HG03342 (cell line): ENCODE data around the gene CES2.
"Not testable (repeated sequence)": the region's sequence is repeated elsewhere in the genome, so short reads cannot be mapped to it uniquely, and the experiment has no call there.

Experiments
- ATAC-seq: cut with Tn5 transposase; IDR thresholded peaks from one replicate; pipeline ENCODE4 v1.9.1; 2021; ENCODE audit warnings: mild to moderate bottlenecking, moderate library complexity; ENCODE audit not compliant: unreplicated experiment

Gene CES2, protein sequence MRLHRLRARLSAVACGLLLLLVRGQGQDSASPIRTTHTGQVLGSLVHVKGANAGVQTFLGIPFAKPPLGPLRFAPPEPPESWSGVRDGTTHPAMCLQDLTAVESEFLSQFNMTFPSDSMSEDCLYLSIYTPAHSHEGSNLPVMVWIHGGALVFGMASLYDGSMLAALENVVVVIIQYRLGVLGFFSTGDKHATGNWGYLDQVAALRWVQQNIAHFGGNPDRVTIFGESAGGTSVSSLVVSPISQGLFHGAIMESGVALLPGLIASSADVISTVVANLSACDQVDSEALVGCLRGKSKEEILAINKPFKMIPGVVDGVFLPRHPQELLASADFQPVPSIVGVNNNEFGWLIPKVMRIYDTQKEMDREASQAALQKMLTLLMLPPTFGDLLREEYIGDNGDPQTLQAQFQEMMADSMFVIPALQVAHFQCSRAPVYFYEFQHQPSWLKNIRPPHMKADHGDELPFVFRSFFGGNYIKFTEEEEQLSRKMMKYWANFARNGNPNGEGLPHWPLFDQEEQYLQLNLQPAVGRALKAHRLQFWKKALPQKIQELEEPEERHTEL

DNA sequence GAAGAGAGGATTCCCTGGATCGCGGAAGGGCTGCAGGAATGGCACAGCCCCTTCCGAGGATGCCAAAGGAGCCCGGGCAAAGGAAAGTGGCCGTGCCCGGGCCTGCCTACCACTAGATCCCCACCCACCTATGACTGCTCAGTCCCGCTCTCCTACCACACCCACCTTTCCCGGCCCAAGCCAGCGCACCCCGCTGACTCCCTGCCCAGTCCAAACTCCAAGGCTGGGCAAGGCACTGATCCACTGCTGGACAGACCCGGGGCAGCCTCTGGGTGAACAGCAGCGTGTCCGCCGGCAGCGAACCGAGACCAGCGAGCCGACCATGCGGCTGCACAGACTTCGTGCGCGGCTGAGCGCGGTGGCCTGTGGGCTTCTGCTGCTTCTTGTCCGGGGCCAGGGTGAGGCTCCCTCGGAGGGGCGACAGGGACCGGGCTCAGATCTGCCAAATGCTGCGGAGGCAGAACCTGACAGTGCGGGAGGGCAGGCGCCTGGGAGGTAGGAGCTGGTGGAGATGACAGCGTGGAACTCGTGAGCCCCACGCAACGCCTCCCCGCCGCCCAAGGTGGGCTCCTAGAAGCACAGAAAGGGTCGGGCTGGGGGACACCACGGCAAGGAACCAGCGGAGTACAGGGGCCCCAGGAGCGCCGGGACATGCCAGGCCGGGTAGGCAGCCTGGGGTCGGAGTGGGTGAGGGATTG lies at the start of gene CES2:
Gene CES2 (plus strand): TSS at position 203 of the 698 bp plus-strand sequence. CDS start 120 bp downstream, at position 323.
- ATAC-seq, result no peak

DNA sequence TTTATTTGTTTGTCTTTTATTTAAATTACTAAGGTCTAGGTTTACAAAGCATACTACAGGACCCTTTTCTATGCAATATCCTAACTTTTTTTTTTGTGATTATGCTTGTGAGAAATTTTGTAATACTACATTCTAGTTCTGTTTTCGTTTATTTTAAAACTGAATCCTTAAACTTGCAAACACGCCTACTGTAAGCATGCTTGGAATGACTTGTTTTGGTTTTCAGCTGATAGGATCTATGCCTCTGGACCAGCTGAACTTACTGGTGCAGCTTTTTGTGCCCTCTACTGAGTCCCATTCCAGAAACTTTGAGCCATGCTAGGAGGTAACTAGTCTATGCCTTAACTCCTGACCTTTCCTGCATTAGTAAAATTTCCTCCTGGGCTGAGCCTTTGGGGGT lies 49.0 kb upstream of the CES2 start:
- ATAC-seq, result no peak

DNA sequence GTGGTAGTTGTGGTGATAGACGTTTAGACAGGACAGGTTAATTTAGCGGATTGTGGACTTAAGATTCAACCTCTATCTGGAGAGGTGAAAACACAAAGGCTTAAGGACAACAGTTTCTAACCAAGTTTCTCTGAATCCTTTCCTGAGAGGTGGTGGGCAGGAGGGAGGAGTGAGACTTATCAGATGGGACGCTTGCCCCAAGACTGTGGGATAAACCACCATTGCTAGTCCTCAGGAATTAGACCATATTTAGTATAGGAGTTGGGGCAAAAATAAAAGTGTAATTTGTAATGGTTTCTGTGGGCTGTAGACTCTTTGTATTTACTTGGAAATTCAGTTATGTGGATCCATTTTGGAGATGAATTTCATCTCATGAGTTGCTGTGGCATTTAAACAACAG lies 48.4 kb upstream of the CES2 start:
- no peak for ATAC-seq

DNA sequence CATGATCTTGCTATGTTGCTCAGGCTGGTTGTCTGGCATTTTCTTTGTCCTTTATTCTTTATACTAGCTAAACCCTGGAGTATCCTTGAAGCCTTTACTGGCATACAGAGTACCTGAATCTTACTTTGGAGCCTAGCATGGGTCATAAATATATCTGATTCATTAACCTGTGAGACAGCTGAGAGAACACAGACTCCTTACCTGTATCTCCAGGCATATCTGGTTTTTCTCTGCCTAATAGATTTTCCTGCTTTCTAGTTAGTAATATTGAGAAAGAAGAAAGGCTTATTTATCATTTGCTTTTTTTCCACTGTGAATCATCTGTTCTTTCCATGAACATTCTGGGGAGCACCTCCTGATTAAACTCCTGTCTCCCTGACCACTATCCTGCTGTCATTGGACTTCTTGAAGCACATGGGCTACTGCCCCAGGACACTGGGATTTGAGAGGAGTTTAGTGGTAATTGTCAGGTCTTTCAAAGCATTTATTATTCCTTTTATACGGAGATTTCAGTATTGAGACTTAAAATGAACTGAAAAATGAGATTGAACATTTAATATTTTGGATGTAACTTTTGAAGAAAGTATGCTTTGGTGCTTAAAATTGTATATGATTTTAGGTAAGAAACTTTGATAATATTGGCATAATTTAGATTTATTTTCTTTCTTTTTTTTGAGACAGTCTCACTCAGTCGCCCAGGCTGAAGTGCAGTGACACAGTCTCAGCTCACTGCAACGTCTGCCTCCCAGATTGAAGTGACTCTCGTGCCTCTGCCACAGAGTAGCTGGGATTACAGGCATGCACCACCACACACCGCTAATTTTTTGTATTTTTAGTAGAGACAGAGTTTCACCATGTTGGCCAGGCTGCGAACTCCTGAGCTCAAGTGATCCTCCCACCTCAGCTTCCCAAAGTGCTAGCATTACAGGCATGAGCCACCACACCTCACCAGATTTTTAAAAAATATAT lies 46.4 kb upstream of the CES2 start:
- ATAC-seq, result no peak

DNA sequence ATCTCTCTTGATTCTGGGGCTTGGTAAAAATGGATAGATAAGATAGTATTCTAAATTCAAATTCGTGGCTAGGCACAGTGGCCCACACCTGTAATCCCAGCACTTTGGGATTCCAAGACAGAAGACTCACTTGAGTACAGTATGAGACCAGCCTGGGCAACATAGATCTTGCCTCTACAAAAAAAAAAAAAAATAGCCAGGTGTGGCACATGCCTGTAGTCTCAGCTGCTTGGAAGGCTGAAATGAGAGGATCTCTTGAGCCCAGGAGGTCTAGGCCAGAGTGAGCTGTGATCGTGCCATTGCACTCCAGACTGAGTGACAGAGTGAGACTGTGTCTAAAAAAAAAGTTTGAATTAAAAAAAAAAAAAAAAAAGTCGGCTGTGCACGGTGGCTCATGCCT lies 45.7 kb upstream of the CES2 start:
- no peak for ATAC-seq

DNA sequence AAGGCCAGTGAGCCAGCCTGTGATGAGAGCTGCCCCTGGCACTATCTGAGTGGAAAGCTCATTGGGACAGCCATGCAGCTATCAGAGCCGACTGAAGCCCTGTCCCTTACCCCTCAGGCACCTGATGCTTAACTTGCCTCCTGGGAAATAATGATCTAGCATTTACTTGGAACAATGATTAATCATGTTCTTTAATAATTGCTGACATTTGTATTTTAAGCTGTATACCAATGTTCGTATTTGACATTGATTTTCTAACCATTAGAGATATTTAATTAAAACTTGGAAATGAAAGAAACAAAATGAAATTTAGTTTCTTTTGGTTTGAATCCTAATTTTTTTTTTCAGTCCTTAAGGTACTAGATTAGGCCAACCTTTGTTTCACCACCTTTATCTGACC lies 44.5 kb upstream of the CES2 start:
- ATAC-seq, result no peak

DNA sequence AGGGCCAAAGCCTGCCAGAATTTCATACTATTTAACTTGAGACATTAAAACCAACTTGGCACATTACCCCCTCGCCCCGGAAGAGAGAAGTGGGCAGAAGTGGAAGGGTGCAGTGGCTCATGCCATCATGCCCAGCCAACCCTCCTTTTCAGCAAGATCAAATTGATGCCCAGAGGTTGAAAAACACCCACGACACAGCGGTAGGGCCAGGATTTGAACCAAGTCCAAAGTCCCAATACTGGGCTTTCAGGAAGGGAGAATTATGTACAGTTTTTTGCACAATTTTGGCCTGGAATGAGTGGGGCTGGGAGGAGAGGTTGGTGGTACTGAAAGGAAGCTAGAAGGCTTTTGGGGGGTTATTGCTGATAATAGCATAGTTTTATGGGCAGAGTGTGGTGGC lies 44.0 kb upstream of the CES2 start:
- no peak for ATAC-seq

DNA sequence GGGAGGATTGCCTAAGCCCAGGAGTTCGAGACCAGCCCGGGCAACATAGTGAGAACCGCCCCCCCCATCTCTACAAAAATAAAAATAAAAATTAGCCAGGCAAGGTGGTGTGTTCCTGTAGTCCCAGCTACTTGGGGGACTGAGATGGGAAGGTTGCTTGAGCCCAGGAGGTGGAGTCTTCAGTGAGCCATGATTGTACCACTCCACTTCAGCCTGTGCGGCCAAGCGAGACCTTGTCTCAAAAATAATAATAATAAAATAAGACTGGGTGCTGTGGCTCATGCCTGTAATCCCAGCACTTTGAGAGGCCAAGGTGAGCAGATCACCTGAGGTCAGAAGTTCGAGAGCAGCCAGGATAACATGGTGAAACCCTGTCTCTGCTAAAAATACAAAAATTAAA lies 43.5 kb upstream of the CES2 start:
- ATAC-seq, result no peak

DNA sequence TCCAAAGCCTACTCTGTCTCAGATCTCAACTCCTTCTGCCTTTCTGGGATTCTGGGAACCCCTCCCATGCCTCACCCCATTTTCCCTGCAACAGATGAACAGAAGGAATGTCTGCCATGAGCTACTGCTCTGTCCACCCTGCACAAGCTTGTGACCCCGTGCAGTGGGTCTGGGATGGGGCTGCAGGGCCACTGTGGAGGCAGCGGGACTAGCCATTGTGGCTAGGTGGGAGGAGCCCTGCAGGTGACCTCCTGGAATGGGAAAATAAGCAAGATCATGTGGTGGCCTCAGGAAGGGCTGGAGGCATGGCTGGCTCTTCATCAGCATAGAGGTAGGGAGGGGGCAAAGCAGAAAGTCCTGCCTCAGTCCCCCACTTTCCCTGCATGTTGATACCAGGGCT lies 41.3 kb upstream of the CES2 start:
- ATAC-seq, result no peak

DNA sequence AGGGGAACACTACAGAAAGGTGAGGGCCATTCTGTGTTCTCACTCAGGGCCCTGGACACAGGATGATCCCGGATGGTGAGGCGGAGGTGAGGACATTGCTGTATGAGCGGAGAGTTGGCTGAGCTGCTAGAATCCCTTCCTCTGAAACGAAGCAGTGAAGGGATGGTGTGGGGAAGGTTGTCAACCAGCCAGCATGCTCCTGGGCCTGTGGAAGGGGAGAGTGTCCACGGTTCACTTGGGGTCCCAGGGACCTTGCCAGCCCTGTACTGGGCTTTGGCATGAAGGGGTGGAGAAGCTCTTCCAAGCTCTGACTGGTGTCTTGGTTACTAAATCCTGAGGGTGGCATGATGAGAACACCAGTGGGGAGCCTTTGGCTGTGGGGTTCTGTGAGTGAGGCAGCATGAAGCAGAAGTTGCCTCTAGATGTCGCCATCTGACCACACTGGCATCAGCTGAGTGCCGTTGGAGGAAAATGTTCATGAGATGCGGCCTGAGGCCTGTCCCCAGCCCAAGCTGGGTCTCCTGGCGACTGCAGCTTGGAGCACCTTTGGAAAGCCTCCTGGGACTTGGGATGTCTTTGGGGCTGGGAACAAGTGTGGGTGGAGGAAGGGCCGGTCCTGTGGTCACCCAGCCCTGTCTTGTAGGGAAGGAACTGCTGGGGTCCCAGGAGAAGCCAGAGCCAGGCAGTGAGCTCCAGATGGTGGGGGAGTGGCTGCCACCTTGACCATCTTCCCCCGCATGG lies 40.2 kb upstream of the CES2 start:
- no peak for ATAC-seq

DNA sequence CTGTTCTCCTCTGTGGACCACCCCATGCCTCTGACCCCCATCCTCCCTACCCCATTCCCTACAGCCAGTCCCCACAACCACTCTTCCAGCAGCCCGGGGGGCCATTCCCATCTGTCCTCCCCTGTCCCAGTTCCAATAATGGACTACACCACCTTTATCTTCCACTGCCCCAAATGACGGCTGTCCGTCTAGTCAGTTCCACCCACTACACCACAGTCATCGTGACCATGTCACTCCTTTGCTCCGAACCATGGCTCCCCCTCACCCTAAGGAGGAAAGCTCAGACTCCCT lies 39.7 kb upstream of the CES2 start:
- ATAC-seq, result no peak

DNA sequence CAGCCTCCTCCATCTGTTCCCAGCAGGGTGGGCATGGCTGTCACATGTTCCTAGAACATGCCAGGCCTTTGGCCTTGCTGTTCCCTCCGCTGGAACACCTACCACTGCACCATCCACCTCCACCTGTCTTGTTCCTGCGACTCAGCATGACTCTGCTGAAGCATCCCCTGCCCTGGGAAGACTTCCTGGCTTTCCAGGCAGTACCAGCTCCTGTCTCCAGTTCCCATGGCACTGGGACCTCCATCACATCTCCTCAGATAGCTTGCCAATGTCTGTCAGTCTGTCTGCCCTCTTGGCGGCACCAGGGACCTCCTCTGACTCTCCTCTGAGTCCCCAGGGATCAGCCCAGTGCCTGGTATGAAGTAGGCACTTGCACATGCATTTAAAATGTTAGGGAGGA lies 39.3 kb upstream of the CES2 start:
- no peak for ATAC-seq

DNA sequence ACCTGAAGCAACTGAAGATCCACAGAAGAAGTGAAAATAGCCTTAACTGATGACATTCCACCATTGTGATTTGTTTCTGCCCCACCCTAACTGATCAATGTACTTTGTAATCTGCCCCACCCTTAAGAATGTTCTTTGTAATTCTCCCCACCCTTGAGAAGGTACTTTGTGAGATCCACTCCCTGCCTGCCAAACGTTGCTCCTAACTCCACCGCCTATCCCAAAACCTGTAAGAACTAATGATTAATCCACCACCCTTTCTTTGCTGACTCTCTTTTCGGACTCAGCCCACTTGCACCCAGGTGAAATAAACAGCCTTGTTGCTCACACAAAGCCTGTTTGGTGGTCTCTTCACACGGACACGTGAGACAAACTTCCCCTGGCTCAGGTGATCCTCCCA lies 38.6 kb upstream of the CES2 start:
- ATAC-seq, result not testable (repeated sequence)

DNA sequence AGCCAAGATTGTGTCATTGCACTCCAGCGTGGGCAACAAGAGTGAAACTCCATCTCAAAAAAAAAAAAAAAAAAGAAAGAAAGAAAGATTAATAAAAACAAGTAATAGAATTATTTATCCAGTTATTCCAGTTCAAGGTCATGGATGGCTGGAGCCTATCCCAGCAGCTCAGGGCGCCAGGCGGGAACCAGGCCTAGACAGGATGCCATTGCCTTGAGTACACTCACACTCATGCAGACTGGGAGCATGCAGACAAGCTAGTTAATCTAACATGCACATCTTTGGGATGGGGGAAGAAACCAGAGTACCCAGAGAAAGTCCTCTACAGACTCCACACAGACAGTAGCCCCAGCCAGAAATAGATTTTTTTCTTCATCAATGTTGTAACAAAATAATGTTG lies 37.1 kb upstream of the CES2 start:
- ATAC-seq, result no peak

DNA sequence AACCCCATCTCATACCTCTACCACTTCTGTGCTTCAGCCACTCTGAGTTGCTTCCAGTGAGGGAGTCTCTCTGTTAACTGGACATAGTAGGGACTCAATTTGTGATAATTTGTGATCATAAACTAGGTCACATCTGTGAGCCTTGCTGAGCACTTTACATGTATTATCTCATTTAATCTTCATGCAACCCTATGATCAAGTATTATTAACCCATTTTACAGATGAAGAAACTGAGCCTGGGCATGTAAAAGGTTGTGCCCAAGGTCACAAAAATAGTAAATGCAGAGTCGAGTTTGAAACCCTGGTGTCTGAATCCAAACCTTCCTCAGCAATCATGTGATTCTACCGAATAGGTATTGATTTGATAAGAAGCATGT lies 36.4 kb upstream of the CES2 start:
- no peak for ATAC-seq

DNA sequence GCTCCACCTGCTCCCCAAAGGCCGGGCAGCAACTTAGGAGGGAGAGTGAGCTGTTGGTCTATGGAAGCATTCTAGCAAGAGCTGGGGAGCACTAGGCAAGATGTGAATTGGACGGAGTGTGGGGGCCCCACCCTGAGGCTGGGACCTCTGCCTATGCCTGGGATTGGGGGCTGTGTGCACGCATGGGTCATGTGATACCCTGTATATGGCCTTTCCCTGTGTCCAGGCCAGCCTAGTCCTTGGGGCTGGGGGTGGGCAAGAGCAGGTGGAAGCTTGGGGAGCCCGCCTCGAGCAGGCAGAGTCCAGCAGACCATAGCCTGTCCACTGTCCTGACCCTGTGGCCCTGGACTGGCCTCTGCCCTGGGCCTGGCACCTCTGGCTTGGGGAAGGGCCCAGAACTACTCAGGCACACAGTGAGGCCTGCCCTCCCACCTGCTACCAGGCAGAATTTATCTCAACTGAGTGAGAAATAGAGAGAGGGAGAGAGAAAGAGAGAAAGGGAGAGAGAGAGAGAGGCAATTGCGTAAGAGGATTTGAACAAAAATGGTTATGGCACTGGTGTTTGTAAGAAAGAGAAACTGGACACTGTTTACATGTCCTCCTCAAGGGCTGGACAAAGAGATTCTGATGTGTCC lies 35.9 kb upstream of the CES2 start:
- no peak for ATAC-seq

DNA sequence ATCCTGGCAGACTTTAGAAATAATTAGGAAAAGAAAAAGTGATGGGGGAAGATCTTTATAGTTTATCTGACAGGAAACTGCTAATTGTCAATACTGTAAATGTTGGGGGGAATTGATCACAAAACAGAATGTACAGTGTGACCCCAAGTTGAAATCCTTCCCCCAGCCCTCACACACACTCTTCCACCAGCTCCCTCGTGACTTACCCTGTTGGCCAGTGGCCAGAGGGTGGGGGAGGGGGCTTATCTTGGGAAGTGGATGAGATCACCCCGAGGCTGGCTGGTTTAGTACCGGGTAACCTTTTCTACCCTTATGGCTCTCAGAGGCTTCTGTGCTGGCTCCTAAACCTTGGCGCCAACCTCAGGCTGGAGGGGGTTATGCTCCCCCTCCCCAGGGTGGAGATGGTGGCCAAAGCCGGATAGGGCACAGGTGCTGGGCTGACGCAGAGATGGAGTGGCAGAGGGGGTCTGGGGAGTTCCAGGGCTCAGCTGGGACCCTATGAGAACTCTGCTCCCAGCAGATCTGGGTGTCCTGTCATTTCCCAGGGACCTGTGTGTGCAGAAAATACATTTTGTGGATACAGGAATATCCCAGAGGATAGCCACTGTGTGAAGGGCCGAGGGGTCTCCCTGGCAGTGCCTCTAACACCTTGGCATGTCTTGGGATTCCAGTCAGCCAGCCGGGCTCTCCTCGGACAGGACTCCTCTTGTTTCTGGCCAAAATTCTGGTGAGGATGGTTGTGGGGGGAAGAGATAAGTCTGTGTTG lies 35.2 kb upstream of the CES2 start:
- ATAC-seq, result no peak

DNA sequence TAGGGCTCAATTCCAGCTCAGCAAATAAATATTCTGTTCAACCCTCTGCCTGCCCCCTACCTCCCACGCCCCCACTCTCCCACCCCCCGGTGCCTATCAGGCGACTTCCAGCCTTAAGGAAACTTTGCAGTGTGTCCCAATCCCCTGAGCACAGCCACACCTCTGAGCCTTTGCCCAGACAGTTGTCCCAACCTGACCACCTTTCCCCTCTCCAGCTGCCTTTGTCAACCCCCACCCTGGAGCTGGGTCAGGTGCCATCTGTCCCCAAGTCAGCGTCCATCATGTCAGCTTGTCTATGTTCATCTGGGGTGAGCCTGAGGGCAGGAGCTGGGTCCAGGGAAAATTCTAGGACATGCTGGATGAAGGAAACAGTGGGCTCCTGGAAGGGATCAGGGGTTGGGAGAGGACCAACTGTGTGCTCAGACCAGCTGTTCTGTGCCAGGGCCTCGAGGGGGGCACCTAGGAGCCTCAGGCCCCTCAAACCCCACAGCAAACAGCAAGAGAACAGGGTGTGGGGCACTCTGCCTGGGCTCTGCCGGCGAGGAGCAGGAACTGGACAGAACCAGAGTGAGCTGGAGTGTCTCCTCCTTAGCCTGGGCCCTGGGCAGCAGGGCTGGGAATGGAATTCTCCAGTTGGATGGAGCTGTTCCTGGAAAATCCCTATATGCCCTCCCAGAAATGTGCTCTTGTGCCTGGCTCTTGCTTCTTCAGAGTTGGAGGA lies 34.4 kb upstream of the CES2 start:
- ATAC-seq, result no peak

DNA sequence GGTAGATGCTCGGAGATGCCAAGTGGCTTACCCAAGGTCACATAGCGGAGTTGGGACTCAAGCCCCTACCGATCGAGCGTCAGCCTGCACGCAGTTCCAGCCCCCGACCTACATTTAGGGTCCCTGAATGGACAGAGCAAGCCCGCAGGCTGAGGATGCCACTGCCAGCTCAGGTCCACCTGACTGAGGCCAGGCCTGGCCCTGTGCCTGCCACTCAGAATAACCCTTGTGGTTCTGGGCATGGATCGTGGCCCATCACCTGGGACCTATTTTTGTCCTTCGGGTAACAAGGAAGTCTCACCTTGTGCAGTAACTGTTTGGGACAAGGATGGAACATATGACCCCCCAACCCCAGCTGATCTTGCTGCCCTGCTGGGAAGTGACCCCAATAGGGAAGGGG lies 33.7 kb upstream of the CES2 start:
- no peak for ATAC-seq
